Kidney (tissue), 14 donors: Measurements from ENCODE around the gene FGD2. TPM values are rescaled to one million over a fixed set of nuclear protein-coding genes. Genes with fewer than 3 reads are reported as not detected.

Experiments used
- DNase-seq, 5 donors: peaks; one replicate each; pipeline ENCODE4 v3.0.0-alpha.2; 2013 to 2020
- FAIRE-seq: peaks from 2 replicates; lab custom pipeline; 2012; peaks lifted over from hg19 to GRCh38; lab: Jason Lieb, UNC
- H3K27ac ChIP-seq, 2 donors: one replicate each; pipeline ENCODE4 v1.7.0; 2013; ENCODE audit warnings: low read depth in 2 of 2, low read length in 2 of 2, inconsistent platforms in 1 of 2
- H3K27me3 ChIP-seq: one replicate; pipeline ENCODE4 v1.7.1; 2013; ENCODE audit warnings: low read length, inconsistent platforms; ENCODE audit not compliant: control insufficient read depth, insufficient read depth
- H3K36me3 ChIP-seq, 3 donors: one replicate each; pipeline versions ENCODE4 v1.7.0 to v1.7.1; 2013; ENCODE audit warnings: low read length in 3 of 3, control low read depth in 1 of 3, inconsistent platforms in 1 of 3; ENCODE audit not compliant: insufficient read depth in 3 of 3, control insufficient read depth in 2 of 3
- H3K4me1 ChIP-seq, 3 donors: one replicate each; pipeline versions ENCODE4 v1.7.0 to v1.7.1; 2013; ENCODE audit warnings: low read length in 3 of 3, inconsistent platforms in 1 of 3, low read depth in 1 of 3; ENCODE audit not compliant: control insufficient read depth in 2 of 3, insufficient read depth in 2 of 3
- H3K4me3 ChIP-seq, 3 donors: one replicate each; pipeline versions ENCODE4 v1.7.0 to v1.8.1; 2013; ENCODE audit warnings: low read length in 3 of 3, control low read depth in 1 of 3, inconsistent platforms in 1 of 3
- H3K9ac ChIP-seq, 3 donors: one replicate each; pipeline versions ENCODE4 v1.7.0 to v1.7.1; 2013; ENCODE audit warnings: low read length in 3 of 3, control low read depth in 1 of 3, inconsistent platforms in 1 of 3
- H3K9me3 ChIP-seq, 3 donors: one replicate each; pipeline versions ENCODE4 v1.7.0 to v1.7.1; 2013; ENCODE audit warnings: low read length in 3 of 3, control low read depth in 1 of 3, inconsistent platforms in 1 of 3; ENCODE audit not compliant: control insufficient read depth in 2 of 3, insufficient read depth in 1 of 3
- CTCF ChIP-seq: IDR thresholded peaks from 3 replicates; pipeline ENCODE4 v1.5.1; 2012; ENCODE audit warnings: mild to moderate bottlenecking, moderate library complexity, borderline replicate concordance; ENCODE audit not compliant: insufficient read depth; ENCODE audit errors: extremely low read depth
- intact Hi-C: fragments of 100-400 bp; cut with DNase I; formaldehyde crosslinking; loops from one replicate; pipeline ENCODE4 v1.11.1; 2022
- polyA plus RNA-seq: library from polyadenylated mRNA; stranded (reverse); fragments of 350-450 nt; fragmentation: Illumina TruSeq; extraction: RNeasy Lipid Tissue Mini Kit (QIAGEN cat#74804); gene quantifications from one replicate; pipeline ENCODE4 v1.2.3, GENCODE V29; 2014; ENCODE audit warnings: low read depth, low replicate concordance; ENCODE audit not compliant: insufficient read depth
- total RNA-seq: library from RNA; stranded (reverse); fragmentation: NEBNext Ultra II Directional; extraction: Animal tissue kit (Norgen Biotek cat#: 25700); gene quantifications from one replicate; pipeline ENCODE4 v1.2.1, GENCODE V29; 2021
- donor health status: control.
- donor health status: control.
- donor health status: control.
- donor health status: control.
- donor health status: control.
- donor health status: DM: yes; HTN: yes; CAD: no.
- donor health status: Normal renal cell carcinoma (clear cell type).

The FGD2 gene
- total and polyA plus RNA-seq, 2 donors from 2014 or later: 0.97 to 49.5 TPM

- intact Hi-C loops: no loop called here
- no peak overlapping the region for H3K27ac ChIP-seq
- H3K9me3 ChIP-seq: no peaks in the 10 kb centered on the region
- no peaks in the 10 kb centered on the region for H3K36me3 ChIP-seq
- FAIRE-seq (no peak), DNase-seq (no peak)
- H3K9ac ChIP-seq: peak overlapping the region in 1 of 3 donors; percentile 12
- H3K4me3 ChIP-seq: peak overlapping the region in 2 of 3 donors; percentile 15 to 19
- peaks cover 0 to 5% (median 4%) of the 10 kb centered on the region in 3 donors for H3K4me1 ChIP-seq
- no peak for TF ChIP-seq CTCF
- H3K27me3 ChIP-seq: no peaks in the 10 kb centered on the region
Measured at GRCh38 chr6:37005827-37006567, 542 bp downstream of the FGD2 start.

- no peak overlapping the region for H3K4me3 ChIP-seq
- no peak for TF ChIP-seq CTCF
- H3K27ac ChIP-seq: no peak overlapping the region
- no peak overlapping the region for H3K9ac ChIP-seq
- H3K9me3 ChIP-seq: no peaks in the 10 kb centered on the region
- H3K27me3 ChIP-seq: no peaks in the 10 kb centered on the region
- H3K4me1 ChIP-seq: peaks cover 0 to 5% (median 4%) of the 10 kb centered on the region in 3 donors
- intact Hi-C loops: no loop called here
- DNase-seq (no peak), FAIRE-seq (no peak)
- H3K36me3 ChIP-seq: no peaks in the 10 kb centered on the region
Measured at GRCh38 chr6:37006793-37007339, 1.4 kb downstream of the FGD2 start.

- no peaks in the 10 kb centered on the region for H3K9me3 ChIP-seq
- no peaks in the 10 kb centered on the region for H3K36me3 ChIP-seq
- H3K4me3 ChIP-seq: no peak overlapping the region
- H3K4me1 ChIP-seq: peaks cover 0 to 5% (median 4%) of the 10 kb centered on the region in 3 donors
- FAIRE-seq: no peak
- peak in 1 of 5 donors; percentile 32 for DNase-seq
- TF ChIP-seq CTCF: no peak
- intact Hi-C loops: no loop called here
- H3K27me3 ChIP-seq: no peaks in the 10 kb centered on the region
- no peak overlapping the region for H3K9ac ChIP-seq
- H3K27ac ChIP-seq: no peak overlapping the region
Measured at GRCh38 chr6:37007340-37008043, 2.0 kb downstream of the FGD2 start.
